Nucleus accumbens (tissue), 56 donors: ENCODE measurements around the gene CCDC50.

Experiments used
- DNase-seq, 56 donors: peaks; one replicate each; lab custom pipeline; 2025; lab: John Stamatoyannopoulos, UW

The CCDC50 gene, protein sequence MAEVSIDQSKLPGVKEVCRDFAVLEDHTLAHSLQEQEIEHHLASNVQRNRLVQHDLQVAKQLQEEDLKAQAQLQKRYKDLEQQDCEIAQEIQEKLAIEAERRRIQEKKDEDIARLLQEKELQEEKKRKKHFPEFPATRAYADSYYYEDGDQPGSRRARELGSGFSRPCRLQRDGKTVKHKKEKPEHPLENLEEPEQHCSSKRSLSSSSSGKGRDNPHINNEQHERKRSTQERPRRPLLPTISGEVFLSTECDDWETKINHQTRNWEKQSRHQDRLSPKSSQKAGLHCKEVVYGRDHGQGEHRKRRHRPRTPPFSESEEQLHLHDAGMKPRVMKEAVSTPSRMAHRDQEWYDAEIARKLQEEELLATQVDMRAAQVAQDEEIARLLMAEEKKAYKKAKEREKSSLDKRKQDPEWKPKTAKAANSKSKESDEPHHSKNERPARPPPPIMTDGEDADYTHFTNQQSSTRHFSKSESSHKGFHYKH

DNA sequence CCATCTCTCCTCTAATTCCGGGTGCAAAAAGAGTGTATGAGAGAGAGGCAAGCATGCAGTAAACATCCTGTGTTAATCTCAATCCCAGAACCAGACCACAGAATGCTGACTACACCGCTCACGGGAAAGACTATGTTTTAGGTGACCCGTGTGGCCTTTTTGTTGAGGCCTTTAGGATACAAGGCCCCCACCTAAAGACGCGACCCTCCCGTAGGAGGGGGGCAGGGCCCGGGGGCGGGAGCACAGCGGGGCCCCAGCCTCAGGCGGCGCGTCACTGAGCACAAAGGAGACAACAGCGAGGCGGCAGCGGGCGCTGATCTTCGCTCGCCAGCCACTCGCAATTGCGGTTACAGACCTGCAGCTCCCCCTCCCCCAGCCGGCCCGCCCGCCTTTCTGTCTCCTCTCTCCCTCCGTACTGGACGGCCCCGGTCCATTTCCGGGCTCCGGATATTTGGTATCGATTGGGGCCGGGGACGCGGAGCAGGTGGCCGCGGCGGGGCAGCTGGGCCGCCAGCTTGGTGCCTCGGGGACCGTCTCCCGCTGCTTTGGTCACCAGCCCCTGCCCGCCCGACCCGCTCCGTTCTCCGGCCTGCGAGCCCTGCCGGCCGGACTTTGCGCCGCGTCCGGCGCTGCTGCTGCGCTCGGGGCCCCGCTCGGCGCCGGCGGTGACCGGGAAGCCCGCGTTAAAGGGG is at the start of gene CCDC50:
Gene CCDC50 (plus strand): TSS at position 433 of the 692 bp plus-strand sequence. CDS start 281 bp downstream, outside the sequence.
- DNase-seq = peak in 54 of 56 donors; percentile 16 to 84 (median 64)

DNA sequence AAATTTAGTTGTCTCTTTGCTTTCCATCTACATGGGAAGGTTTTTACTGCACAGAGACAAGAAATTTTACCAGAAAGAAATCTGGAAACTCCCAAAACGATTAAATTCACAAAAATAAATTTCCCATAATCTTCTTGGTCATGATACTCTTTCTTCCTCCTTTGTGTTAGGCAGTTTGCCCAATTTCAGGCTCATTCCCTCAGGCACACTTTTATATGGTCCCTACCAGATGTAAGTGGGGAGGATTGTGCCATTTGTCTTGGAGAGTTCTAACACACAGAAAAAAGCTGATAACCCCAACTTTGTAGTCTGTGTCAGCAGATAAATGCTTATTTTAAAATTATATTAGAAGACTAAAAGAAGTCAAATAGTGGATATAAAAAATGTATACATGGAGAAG is 49.1 kb upstream of the CCDC50 start:
- DNase-seq = no peak

DNA sequence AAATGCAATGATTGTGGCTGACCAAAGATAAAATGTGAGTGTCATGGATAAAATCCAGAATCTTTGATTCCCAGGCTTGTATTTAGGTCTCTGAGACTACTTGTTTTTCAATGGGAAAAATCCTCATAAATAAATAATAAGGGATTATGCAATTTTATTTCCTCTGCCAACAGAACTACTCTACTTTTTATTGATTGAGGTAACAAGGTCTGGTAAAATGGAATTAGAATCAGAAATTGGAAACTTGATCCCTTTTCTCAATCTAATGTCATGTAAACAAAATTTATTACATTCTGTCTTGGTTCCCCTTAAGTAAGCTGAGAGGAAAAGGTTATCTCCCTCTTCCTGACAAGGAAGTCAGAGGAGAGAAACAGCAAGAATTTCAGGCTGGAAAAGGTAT is 48.3 kb upstream of the CCDC50 start:
- DNase-seq = no peak

DNA sequence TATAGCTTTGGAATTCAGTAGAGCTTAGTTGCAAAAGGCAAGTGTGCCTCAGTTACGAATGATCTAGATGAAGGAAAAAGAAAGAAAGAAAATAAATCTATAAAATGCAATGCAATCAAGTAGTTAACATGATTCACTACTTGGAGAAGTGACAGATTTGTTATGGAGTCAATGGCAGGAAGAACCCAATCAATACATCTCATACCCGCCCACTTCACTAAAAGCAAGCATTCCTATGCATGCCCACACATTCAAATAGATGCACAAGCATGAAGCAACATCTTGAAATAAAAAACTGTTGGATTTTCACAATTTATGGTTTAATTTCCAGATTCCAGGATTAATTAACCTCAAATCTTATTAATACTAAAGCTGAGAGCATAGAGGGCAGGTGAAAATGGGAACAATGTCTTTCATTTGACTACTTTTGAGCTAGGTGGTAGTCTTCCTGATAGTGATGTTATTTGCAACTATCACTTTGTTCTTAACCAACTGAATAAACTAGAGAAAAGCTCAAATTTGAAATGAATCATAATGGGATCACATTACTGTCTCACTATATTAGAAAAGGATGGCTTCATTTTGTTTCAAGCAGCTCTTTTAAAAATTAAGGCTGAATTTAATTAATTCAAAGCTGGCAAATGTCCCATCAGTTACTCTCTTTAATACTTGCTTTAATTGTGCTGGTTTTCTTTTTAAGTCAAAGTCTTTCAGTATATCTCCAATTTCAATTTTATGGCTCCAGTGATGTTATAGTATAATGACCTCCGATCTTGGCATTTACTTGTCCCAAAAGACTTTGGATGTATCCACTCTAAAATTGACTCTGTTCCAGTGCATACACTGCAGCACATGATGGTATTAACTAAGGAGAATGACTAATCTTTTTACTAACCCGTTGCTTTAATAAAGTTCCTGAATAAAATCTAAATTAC is 46.7 kb upstream of the CCDC50 start:
- no peak for DNase-seq

DNA sequence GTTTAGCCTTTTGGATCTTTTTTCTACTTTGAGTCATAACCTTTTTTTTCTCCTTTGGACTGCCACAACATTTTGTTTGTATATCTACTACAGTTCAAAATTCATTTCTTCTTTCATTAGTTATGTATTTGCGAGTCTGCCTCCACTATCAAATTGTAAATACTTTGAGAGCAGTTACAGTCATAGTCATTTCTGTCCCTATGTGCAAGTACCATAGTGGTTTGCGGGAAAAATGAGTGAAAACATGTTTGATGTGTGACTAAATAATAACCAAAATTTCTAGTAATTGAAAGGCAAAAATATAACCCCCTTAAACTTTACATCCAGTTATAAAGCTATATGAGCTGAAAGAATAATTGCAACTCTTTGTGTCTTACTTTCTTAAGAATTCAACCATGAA is 45.8 kb upstream of the CCDC50 start:
- no peak for DNase-seq

DNA sequence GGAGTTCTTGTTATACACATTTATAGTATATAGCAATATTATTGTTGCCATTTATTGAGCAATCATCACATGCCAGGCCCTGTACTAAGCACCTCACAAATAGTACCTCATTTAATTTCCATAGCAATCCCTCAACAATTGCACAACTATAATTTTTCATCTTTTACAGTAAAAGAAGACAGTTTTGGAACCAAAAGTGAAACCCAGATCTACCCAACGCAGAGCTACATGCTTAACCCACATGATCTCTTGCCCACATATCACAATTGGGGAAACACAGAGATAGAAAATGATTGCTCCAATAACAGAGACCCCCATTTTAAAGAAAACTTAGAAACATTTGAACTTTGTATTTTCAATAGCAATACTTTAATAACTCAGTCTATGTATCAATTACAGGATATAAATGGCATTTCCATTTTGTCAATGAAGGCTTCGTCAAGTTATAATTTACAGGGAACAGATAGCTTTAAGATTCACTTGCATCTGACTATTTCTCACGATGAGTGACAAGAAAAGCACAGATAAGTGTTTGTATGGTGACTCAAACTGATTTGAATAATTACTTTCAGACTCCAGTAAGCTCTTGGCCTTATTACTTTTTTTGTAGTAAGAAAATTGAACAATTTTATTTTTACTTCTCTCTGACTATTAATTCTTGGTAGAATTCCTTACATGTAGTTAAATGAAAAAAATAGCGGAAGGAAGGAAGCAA is 38.7 kb upstream of the CCDC50 start:
- no peak for DNase-seq

DNA sequence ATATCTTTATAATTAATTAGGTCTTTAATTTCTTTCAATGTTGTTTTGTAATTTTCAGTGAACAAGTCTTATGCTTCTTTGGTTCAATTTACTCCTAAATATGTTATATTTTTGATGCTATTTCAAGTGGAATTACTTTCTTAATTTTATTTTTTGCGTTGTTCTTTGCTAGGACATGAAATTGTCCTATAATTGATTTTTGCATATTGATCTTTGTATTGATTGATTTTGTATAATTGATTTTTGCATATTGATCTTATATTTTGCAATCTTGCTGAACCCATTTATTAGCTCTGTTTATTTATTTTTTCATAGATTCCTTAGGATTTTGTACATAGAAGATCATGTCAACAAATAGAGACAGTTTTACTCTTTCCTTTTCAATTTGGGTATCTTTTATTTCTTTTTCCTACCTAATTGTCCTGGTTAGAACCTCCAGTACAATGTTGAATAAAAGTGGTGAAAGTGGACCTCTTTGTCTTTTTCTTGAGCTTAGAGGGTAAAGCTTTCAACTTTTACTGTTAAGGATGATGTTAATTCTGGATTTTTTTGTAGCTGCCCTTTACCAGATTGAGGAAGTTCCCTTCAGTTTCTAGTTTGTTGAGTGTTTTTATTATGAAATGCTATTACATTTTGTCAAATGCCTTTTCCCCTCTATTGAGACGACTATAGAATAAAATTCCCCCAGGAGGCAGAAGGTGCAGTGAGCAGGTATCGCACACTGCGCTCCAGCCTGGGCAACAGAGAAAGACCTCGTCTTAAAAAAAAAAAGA is 36.8 kb upstream of the CCDC50 start:
- DNase-seq = no peak

DNA sequence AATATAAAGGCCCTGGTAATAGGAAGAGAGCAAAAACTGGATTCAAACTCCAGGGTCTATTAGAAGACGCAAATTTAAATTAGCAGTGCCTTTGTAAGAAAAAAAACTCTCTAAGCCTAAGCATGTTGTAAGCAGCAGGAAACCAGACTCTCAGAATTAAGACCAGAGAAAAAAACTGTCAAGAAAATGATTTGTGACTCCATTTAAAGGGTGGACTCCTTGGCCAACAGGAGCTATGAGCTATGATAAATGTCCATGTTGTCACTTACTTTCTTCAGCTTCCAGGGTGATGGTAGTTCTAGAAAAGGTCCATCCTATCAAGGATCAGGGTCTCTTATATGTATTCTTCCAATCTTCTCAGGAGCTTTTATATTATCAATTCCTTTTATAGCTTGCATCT is 34.9 kb upstream of the CCDC50 start:
- DNase-seq = no peak

DNA sequence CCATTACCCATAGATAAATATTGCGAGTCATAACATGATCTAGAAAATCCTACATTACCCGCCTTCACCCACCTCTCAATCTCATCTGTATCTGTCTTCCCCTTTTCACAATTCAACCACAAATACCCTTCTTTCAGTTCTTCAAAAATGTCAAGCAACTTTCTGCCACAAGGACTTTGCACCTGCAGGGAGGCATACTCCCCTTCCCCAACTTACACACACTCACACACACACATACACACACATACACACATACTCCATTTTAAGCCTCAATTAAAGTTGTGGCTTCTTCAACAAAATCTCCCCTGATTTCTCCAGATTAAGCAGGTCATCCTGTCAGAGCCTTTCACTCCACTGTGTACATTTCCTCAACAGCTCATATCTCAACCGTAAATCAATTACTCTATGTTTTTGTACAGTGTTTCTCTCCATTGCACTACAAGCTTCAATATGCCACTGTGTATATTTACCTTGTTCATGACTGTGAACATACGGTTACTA is 33.1 kb upstream of the CCDC50 start:
- DNase-seq = no peak

DNA sequence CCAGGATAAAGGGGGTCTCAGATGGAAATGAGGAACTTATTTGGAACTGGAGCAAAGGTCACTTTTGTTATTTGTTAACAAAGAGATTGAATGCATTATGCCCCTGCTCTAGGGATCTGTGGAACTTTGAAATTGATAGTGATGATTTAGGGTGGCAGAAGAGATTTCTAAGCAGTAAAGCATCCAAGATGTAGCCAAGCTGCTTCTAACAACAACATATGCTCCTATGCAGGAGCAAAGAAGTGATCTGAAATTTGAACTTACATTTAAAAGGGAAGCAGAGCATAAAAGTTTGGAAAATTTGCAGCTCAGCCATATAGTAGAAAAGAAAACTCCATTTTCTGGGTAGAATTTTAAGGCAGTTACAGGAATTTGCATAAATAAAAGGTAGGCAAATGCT is 30.3 kb upstream of the CCDC50 start:
- no peak for DNase-seq

DNA sequence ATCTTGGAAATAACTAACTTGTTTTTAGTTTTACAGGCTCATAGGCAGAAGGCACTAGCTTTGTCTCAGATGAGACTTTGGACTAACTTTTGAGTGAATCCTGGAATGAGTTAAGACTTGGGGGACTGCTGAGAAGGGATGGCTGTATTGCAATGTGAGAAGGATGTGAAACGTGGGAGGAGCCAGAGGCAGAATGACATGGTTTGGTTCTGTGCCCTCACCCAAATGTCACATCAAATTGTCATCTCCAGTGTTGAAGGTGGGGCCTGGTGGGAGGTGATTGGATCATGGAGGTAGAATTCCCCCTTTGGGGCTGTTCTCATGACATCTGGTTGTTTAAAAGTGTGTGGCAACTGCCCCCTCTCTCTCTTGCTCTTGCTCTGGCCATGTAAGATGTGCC is 28.8 kb upstream of the CCDC50 start:
- DNase-seq = no peak

DNA sequence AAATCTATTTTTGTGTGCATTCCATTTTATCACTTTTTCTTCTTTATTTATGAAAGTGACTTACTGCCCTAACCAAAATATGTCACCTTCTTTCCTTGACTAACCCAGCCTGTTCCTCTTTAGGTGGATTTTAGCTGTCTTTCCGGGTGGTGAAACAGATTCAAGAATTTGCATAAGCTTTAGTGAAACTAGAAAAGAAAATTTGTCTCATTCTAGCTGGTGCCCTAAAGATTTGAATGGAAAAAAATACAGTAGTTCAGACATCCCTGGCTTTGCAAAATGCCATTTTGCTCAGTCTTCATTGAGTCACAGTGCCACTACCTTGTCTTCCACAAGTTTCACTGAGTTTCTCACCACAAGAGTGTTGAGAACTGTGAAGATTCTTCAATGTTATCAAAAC is 28.2 kb upstream of the CCDC50 start:
- no peak for DNase-seq

DNA sequence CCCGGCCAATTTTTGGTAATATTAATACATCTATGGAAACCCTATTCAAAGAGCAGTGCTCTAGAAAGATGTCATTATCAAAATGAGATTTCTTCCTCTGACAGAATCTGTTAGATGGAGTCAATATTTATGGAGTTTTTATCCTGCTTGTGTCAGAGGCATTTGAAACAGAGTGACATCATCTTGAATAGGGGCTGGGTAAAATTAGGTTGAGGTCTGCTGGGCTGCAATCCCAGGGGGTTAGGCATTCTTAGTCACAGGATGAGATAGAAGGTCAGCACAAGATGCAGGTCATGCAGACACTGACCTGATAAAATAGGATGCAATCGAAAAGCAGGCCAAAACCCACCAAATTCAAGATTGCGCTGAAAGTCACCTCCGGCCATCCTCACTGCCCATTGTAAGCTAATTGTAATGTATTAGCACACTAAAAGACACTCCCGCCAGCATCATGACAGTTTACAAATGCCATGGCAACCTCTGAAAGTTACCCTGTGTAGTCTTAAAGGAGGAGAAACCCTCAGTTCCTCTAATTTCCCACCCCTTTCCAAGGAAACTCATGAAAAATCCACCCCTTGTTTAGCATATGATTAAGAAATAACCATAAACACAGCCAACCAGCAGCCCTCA is 27.3 kb upstream of the CCDC50 start:
- DNase-seq = no peak

DNA sequence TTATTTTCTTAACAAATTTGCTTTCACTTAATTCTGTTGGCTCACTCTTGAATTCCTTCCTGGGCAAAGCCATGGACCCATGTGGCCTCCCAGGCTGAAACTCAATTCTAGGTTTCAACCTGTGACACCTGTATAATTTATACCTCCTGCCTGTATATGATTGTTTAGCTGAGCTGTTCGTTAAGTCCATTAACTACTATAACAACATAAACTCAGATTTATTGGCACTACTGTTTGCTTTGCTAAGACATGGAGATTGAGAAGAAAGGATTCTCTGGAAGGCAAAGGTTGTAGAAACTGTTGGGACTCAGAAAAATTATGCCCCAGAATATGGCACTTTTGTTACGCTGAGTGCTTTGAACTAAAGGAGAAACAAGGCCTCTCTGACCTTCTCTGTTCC is 26.7 kb upstream of the CCDC50 start:
- DNase-seq = no peak

DNA sequence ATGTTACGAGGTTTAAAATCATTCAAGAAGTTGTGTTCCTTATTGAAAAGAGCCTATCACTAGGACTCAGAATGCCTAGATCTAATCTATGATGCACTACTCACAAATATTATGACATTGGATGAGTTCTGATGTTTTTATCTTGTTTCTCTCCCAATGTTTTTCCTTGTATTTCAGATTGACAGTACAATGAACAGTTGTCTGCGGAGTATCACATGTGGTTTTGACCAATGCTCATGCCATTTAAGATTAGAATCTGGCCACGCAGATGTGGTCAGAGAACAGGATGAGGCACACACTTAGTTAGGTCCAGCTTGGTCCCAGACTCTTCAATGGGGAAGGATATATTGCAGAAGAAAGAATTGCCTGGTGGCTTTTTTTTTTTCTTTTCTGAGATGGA is 25.6 kb upstream of the CCDC50 start:
- no peak for DNase-seq

DNA sequence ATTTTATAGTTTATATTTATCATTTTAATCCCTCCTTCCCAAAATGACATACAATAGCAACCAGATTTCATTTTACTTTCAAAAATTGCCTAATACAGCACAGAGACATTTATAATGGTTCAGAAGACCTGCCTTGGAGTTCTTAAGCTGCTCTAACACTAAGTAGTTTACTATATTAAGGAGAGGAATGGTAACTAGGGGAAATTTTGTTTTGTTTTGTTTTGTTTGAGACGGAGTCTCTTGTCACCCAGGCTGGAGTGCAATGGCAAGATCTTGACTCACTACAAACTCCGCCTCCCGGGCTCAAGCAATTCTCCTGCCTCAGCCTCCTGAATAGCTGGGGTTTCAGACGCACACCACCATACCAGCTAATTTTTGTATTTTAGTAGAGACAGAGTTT is 22.8 kb upstream of the CCDC50 start:
- DNase-seq = no peak

DNA sequence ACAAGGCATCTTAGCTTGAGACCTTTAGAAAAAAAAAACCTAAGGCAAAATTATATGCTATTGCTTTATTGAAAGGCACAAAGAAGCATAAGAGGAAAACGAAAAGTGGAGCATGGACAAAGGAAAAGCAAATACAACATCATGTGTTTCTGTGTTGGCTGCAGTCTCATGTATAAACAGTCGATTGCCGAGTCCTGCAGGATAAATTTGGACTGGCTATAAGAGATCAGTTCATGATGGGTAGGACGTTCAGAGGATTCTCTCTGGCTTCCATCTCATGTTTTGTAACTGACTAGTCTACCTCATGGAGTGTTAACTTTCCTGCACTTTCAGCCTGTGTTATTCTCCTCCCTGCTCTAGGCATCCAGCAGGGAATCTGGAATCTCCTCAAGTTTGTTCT is 21.9 kb upstream of the CCDC50 start:
- no peak for DNase-seq

DNA sequence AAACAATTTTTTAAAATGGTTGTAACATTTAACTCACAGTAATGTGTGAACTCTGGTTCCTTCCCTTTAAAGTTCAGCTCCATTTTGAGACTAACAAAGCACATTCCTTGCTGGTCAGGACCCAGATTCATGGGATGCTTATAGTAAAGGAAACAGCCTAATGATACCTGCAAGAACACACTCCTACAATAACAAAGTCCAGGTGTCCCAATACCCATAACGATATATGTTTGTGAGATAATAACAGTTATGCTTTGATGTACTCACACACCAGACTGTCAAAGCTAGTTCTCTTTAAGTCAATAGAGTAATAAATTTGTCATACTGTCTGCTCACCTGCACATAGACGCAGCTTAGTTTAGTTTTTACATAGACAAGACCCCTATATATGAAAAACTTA is 15.9 kb upstream of the CCDC50 start:
- no peak for DNase-seq
